Activated naive CD4-positive, alpha-beta T cell treated with anti-CD3 and anti-CD28 coated beads, Interleukin-2, amount 10 ng/mL, durations not matched to agents 7 days and 5 days (primary cell): ENCODE data around the gene PNPLA2.

Experiments
- CTCF ChIA-PET: fragments of 350-600 bp; sonication (Branson Sonifier 250); formaldehyde crosslinking; loops from one replicate; lab custom pipeline; 2021; ENCODE audit warnings: antibody characterized with exemption; lab: Charles Lee
- DNase-seq: peaks from one replicate; pipeline ENCODE4 v3.0.0-alpha.2; 2020
- H3K27ac Mint-ChIP-seq: one replicate; pipeline ENCODE4 v1.8.0; 2021; ENCODE audit warnings: mild to moderate bottlenecking, moderate library complexity, mixed read lengths
- H3K27me3 Mint-ChIP-seq: one replicate; pipeline ENCODE4 v1.8.0; 2021; ENCODE audit warnings: mild to moderate bottlenecking, mixed read lengths
- H3K36me3 Mint-ChIP-seq: one replicate; pipeline ENCODE4 v1.8.0; 2021; ENCODE audit warnings: mixed read lengths
- H3K4me1 Mint-ChIP-seq: one replicate; pipeline ENCODE4 v1.8.0; 2021; ENCODE audit warnings: mixed read lengths
- H3K4me3 Mint-ChIP-seq: one replicate; pipeline ENCODE4 v1.8.0; 2021; ENCODE audit warnings: mild to moderate bottlenecking, moderate library complexity, mixed read lengths
- H3K9me3 Mint-ChIP-seq: one replicate; pipeline ENCODE4 v1.8.0; 2021; ENCODE audit warnings: mixed read lengths

Gene PNPLA2

DNA sequence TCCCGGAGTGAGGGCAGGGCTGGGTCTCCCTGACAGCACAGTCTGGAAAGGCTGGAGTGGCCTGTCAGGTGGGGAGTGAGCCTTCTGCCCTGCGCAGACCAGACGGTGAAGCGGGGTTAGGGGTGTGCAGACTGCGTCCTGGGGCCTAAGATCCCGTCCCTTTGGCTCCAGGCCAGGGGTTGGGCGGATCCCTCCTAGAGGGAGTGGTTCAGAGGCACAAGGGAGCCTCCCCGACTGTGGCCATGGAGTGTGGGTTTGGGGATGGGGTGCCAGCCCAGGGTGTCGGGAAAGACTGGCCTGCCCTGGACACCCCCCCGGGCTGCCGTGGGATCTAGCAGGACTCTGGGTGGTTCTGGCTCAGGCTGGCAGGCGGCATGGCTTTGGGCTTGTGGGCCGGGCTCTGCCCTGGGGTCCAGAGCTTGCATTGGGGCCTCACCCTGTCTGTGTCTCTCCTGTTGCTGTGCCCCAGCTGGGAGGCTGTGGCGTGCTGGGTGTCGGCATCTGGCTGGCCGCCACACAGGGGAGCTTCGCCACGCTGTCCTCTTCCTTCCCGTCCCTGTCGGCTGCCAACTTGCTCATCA is 43.5 kb downstream of the PNPLA2 start:
- CTCF ChIA-PET, result no interaction called here
- Mint-ChIP-seq H3K27me3 (no peaks in the 10 kb centered on the region), H3K9me3 (no peaks in the 10 kb centered on the region)

DNA sequence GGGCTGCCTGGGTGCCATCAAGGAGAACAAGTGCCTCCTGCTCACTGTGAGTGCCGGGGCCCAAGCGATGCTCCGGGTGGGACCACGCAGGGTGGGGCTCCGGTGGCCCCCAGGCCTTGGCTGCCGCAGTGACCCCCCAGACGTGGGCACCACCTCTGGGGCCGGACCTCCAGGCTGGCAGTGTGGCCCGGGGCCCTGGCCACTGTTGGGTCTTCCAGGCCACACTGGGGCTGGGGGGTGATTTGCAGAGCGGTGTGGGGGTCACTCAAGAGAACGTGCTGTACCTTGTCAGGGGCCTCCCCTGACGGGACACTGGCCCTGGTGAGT is 43.9 kb downstream of the PNPLA2 start:
- H3K4me3 Mint-ChIP-seq, result no peak overlapping the region
- no peaks in the 10 kb centered on the region for H3K4me1 Mint-ChIP-seq
- no peaks in the 10 kb centered on the region for H3K9me3 Mint-ChIP-seq
- no peaks in the 10 kb centered on the region for H3K36me3 Mint-ChIP-seq
- H3K27ac Mint-ChIP-seq, result no peak overlapping the region
- CTCF ChIA-PET, result no interaction called here
- DNase-seq, result no peak
- no peaks in the 10 kb centered on the region for H3K27me3 Mint-ChIP-seq

More for the DNA sequence above, 43.5 kb downstream of the PNPLA2 start:
- no peaks in the 10 kb centered on the region for H3K4me1 Mint-ChIP-seq
- no peak overlapping the region for H3K27ac Mint-ChIP-seq
- H3K4me3 Mint-ChIP-seq, result no peak overlapping the region
- no peak for DNase-seq
- no peaks in the 10 kb centered on the region for H3K36me3 Mint-ChIP-seq

DNA sequence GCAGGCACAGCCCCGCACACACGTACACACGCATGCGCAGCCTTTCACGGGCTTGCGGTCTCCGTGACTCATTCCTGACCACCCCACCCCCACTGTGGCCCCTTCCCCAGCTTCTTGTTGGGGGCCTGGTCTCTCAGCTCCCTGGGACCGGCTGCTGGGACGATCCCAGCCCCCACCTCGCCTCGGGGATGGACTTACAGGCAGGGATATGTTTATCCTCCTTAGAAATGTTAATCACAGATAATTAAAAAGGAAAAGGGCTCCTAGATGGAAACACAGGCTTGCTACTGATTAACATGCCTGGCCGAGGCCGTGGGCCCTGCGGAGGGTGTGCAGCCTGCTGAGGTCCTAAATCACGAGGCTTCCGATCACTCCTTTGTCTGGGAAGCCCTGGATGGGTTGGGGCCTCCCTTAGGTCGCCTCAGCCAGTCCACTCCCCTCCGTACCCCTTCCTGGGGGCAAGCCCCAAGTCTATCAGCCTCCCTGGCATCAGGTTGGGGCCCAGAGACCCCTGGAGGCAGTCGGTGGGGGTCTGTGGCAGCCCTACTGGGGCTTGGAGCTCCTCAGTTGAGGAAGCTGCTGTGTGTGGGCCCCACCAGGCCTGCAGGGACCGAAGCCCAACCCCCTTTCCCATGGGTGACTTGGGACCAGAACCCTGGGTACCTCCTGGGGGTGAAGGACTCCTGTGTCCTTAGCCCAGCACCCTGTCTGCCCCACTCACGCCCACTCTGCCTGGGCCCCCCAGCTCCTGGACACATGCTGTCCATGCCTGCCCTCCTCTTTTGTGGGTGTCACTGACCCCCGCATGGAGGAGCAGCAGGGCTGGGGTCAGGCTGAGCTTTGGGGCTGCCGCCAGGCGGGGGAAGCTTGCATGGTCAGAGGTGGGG is 44.6 kb downstream of the PNPLA2 start:
- no peak for DNase-seq
- CTCF ChIA-PET, result interaction anchor here (0.8 kb wide), 1 partner anchor 188 kb away, joined by 3 read pairs; no protein-coding TSS in a partner anchor

DNA sequence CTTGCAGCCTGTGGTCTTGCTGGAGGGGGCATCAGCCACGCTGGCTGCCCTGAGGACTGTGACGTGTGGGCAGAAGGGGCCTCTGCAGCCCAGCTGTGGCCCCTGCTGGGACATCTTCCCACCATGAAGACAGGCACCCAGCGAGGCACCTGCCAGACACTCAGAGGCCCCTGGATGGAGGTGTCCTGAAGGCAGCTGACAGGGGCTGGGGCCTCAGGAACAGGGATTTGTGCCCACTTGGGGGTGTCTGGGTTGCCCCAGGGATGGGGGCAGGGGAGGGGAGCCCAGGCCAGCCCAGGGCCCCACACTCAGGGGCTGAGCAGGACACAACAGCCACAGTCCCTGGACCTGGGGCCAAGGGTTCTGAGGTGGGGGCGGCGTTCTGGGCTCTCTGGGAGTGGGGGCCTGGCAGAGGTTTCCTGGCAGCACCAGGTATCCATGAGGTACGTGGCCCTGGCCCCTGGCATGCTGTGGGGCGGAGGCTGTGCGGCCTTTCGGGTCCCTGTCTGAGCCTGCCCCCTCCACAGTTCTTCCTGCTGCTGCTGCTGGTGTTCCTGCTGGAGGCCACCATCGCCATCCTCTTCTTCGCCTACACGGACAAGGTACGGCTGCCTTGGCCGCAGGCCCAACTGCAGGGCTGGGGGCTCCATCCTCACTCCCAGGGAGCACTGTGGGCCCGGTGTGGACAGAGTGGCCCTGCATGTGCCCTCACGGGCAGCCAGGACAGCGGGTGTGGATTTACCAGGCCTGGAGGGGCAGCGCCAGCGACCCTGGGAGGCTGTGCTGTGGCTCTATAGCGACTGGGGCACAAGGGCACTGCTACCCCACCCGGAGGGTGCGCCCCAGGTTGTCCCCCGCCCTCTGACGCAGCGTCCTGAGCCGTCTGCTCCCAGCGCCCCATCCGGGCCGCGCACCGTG is 45.5 kb downstream of the PNPLA2 start:
- Mint-ChIP-seq H3K27ac (no peak overlapping the region), H3K27me3 (no peaks in the 10 kb centered on the region), H3K4me3 (no peak overlapping the region), H3K36me3 (no peaks in the 10 kb centered on the region), H3K9me3 (no peaks in the 10 kb centered on the region), H3K4me1 (no peaks in the 10 kb centered on the region)
- CTCF ChIA-PET, result interaction anchor here (0.8 kb wide), 1 partner anchor 187 kb away, joined by 3 read pairs; no protein-coding TSS in a partner anchor
- no peak for DNase-seq

More for the DNA sequence above, 44.6 kb downstream of the PNPLA2 start:
- Mint-ChIP-seq H3K4me3 (no peak overlapping the region), H3K9me3 (no peaks in the 10 kb centered on the region), H3K36me3 (no peaks in the 10 kb centered on the region), H3K27me3 (no peaks in the 10 kb centered on the region), H3K27ac (no peak overlapping the region), H3K4me1 (no peaks in the 10 kb centered on the region)

DNA sequence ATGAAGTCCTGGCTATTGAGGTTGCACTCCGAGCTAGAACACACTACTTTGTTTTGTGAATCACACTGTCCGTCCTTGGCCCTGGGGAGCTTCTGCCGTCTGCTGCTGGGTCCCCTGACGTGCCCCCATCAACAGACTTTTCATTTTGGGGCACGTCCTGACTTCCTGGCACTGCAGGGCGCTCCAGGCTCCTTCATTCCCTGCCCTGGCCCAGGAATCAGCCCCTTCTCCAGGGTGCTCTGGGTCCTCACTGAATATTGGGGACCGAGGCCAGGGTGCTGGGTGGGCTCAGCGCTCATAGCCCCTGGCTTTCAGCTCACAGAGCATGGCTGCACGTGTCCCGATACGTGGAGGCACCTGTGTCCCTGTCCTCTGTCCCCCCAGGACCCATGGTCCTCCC is 46.2 kb downstream of the PNPLA2 start:
- H3K4me1 Mint-ChIP-seq, result no peaks in the 10 kb centered on the region
- CTCF ChIA-PET, result no interaction called here
- no peak overlapping the region for H3K4me3 Mint-ChIP-seq
- no peaks in the 10 kb centered on the region for H3K36me3 Mint-ChIP-seq
- H3K27ac Mint-ChIP-seq, result no peak overlapping the region
- no peaks in the 10 kb centered on the region for H3K27me3 Mint-ChIP-seq
- no peaks in the 10 kb centered on the region for H3K9me3 Mint-ChIP-seq
- DNase-seq, result no peak

DNA sequence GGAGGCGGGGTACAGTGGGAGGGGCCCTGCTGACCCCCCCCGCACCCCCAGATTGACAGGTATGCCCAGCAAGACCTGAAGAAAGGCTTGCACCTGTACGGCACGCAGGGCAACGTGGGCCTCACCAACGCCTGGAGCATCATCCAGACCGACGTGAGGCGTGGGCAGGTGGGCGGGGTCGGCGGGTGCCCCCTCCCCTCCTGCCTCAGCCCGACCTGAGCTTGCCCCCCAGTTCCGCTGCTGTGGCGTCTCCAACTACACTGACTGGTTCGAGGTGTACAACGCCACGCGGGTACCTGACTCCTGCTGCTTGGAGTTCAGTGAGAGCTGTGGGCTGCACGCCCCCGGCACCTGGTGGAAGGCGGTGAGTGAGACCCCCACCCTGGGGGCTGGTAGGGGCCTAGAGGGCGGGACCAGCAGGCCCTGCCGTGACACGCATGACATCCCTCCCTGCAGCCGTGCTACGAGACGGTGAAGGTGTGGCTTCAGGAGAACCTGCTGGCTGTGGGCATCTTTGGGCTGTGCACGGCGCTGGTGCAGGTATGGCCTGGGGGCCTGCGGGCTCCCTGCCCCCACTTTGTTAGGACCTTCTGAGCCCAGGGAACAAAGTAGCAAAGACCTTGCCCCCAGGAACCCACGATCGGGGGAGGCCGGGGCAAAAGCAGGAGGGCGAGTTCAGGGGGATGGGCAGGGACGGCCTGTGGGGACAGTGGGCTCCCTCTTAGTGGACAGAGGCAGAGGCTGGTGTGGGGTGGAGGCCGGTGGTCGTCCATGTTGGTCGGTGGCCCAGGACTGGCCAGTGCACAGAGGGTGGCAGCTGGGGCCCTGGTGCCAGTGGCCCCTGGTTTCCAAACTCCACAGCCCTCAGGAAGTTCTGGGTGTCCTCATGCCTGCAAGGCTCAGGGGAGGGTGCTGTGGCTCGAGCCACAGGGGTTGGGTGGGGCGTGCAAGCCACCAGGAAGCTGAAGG is 47.0 kb downstream of the PNPLA2 start:
- Mint-ChIP-seq H3K27ac (no peak overlapping the region), H3K27me3 (no peaks in the 10 kb centered on the region), H3K9me3 (no peaks in the 10 kb centered on the region), H3K36me3 (no peaks in the 10 kb centered on the region), H3K4me3 (no peak overlapping the region), H3K4me1 (no peaks in the 10 kb centered on the region)
- CTCF ChIA-PET, result no interaction called here
- no peak for DNase-seq

DNA sequence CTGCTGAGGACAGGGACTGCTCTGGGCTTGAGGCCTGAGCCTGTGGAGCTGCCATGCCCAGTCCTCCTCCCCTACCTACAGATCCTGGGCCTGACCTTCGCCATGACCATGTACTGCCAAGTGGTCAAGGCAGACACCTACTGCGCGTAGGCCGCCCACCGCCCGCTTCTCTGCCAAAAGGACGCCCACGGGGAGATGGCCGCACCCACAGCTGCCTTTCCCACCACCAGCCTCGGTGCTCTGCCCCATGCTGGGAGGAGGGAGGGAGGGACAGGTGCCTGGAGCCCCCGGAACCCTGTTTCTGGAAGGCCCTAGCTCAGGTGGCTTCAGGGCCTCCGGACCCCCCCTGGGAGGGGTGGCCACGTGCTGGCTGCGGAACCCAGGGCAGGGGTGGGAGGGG is 47.8 kb downstream of the PNPLA2 start:
- H3K27ac Mint-ChIP-seq, result no peak overlapping the region
- H3K4me1 Mint-ChIP-seq, result no peaks in the 10 kb centered on the region
- H3K9me3 Mint-ChIP-seq, result no peaks in the 10 kb centered on the region
- H3K4me3 Mint-ChIP-seq, result no peak overlapping the region
- no peaks in the 10 kb centered on the region for H3K27me3 Mint-ChIP-seq
- DNase-seq, result no peak
- no peaks in the 10 kb centered on the region for H3K36me3 Mint-ChIP-seq
- CTCF ChIA-PET, result no interaction called here

DNA sequence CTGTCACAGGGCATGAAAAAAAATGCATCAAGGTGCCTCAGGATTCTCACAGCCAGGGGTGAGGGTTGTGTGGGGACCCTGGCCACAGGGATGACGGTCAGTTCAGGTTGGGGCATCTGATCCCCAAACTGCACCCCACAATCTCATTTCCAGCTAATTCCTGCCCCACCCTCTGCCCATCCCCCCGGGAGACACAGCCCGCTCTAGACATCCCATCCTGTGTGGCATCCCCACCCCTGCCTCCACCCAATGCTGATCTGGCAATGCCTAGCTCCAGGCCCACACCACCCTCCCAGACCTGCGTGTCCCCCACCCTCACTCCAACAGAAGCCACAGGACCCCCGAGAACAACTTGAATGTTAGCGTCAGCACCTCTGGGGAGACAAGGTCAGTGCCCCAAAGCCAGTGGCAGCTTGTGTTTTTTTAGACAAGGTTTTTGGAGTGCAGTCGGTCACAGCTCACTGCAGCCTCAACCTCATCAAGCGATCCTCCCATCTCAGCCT is 49.2 kb downstream of the PNPLA2 start:
- Mint-ChIP-seq H3K9me3 (no peaks in the 10 kb centered on the region), H3K27ac (no peak overlapping the region), H3K27me3 (no peaks in the 10 kb centered on the region), H3K36me3 (no peaks in the 10 kb centered on the region), H3K4me3 (no peak overlapping the region), H3K4me1 (no peaks in the 10 kb centered on the region)
- CTCF ChIA-PET, result no interaction called here
- DNase-seq, result no peak

DNA sequence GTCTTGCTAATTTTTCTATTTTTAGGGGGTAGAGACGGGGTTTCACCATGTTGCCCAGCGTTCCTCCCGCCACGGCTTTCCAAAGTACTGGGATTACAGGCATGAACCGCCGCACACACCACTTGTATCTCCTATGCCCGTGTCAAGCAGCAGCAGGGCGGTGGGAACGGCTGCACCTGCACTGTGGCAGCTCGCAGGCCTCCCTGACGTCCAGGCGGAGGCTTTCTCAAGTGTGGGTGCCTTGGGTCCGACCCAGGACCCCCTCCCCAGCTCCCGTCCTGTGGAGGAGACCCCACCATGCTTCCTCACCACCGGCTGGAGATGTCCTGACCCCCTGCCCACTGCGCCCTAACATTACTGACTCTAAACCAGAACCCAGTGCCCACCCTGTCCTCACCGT is 49.7 kb downstream of the PNPLA2 start:
- H3K4me3 Mint-ChIP-seq, result no peak overlapping the region
- H3K9me3 Mint-ChIP-seq, result no peaks in the 10 kb centered on the region
- no peaks in the 10 kb centered on the region for H3K4me1 Mint-ChIP-seq
- no peaks in the 10 kb centered on the region for H3K27me3 Mint-ChIP-seq
- CTCF ChIA-PET, result no interaction called here
- H3K36me3 Mint-ChIP-seq, result no peaks in the 10 kb centered on the region
- H3K27ac Mint-ChIP-seq, result no peak overlapping the region
- DNase-seq, result no peak

DNA sequence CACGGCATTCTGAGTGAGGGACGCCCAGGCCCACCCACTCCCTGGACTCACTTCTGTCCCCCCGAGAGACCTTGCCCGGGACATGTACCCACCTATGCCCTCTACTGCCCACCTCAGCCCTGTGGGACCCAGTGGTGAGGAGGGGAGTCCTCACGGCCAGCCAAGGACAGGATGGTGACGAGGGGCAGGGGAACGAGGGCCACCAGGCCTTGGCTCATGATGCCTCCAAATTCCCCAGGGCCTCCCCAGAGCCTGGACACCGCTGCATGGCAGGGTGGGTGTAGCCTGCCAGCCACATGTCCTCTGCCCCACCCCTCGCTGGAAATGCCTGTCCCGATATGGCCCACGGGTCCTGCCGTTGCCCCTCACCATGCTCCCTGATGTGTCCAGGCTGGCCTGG is 50.1 kb downstream of the PNPLA2 start:
- H3K27me3 Mint-ChIP-seq, result no peaks in the 10 kb centered on the region
- H3K9me3 Mint-ChIP-seq, result no peaks in the 10 kb centered on the region
- CTCF ChIA-PET, result no interaction called here
- no peaks in the 10 kb centered on the region for H3K4me1 Mint-ChIP-seq
- DNase-seq, result no peak
- no peak overlapping the region for H3K27ac Mint-ChIP-seq
- H3K36me3 Mint-ChIP-seq, result no peaks in the 10 kb centered on the region
- H3K4me3 Mint-ChIP-seq, result no peak overlapping the region

DNA sequence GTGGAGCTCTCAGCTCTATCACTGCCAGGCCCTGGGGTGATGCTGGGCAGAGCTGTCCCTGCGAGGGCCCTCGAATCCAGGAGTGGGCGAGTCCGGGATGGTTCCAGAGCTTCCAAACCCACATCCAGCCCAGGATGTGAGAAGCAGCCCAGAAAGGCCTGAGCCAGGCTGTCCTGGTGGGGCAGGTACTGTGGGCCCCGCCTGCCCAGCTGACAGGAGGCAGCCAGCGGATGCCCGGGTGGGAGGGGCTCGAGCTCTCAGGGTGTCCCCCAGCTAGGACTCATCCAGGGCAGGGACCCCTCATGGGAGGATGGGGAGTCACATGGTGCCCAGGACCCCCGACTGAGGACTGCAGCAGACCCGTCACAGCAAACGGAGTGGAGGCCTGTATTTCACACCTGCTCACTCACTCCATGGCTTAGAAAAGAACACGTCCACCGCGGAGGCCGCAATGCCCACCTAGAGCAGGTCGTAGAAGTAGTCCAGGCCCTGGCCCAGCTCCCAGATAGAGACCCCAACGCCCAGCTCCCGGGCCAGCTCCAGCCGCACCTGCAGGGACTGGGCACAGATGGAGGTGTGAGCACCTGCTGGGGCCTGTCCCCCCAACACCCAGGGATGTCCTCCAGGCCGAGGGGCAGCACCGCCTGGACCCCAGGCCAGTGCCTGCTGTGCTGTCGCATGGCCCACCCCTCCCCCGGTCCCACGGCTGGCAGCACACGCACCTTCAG is 50.8 kb downstream of the PNPLA2 start:
- no peak for DNase-seq
- Mint-ChIP-seq H3K9me3 (no peaks in the 10 kb centered on the region), H3K4me3 (no peak overlapping the region), H3K36me3 (no peaks in the 10 kb centered on the region), H3K27me3 (no peaks in the 10 kb centered on the region), H3K4me1 (no peaks in the 10 kb centered on the region), H3K27ac (no peak overlapping the region)
- CTCF ChIA-PET, result no interaction called here

DNA sequence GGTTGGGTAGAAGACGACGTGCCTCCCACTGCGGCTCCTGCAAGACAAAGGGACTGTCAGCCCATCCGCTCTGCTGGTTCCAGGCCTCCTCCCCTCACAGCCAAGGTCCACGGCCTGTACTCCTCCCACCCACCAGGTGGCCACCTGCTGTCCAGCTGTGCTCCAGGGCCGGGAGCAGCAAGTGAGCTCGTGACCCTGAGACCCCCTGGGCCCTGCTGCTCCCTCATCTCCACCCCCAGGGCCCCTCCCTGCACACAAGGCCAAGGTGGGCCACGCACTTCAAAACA is 51.4 kb downstream of the PNPLA2 start:
- no peaks in the 10 kb centered on the region for H3K4me1 Mint-ChIP-seq
- H3K4me3 Mint-ChIP-seq, result no peak overlapping the region
- CTCF ChIA-PET, result no interaction called here
- DNase-seq, result no peak
- H3K9me3 Mint-ChIP-seq, result no peaks in the 10 kb centered on the region
- H3K27me3 Mint-ChIP-seq, result no peaks in the 10 kb centered on the region
- H3K36me3 Mint-ChIP-seq, result no peaks in the 10 kb centered on the region
- no peak overlapping the region for H3K27ac Mint-ChIP-seq

DNA sequence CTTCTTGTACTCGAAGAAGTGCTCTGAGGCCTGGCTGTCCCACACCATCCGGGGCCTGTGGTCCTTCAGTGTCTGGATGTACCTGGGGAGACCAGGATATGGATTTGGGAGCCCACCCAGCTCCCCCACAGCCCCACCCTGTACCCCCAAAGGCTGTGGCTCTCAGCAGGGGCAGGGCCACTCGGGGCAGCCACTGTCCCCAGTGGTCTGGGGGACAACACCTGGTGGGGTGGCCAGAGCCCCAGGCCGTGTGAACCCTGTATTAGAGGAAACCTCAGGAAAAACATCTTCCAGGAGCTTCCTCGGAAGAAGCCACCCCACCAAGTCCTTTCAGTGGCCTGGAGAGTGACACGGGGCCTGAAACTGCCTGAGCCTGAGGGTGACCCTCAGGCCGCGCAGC is 51.7 kb downstream of the PNPLA2 start:
- Mint-ChIP-seq H3K9me3 (no peaks in the 10 kb centered on the region), H3K36me3 (no peaks in the 10 kb centered on the region), H3K27ac (no peak overlapping the region), H3K4me1 (no peaks in the 10 kb centered on the region), H3K4me3 (no peak overlapping the region), H3K27me3 (no peaks in the 10 kb centered on the region)
- CTCF ChIA-PET, result no interaction called here
- no peak for DNase-seq
